HepG2 (cell line): ENCODE data around the gene NHSL1. TPM values are rescaled to one million over a fixed set of nuclear protein-coding genes. Genes with fewer than 3 reads are reported as not detected.

Source experiments
- ASH2L ChIP-seq: fragments of 300-600, 200-600 bp; sonication (generic); IDR thresholded peaks from 2 replicates; pipeline ENCODE4 v1.7.0; 2017; ENCODE audit warnings: low read depth, mild to moderate bottlenecking, moderate library complexity, mixed read lengths, low read length; ENCODE audit not compliant: insufficient read length
- HNRNPK ChIP-seq: fragments of 200-400 bp; formaldehyde crosslinking; IDR thresholded peaks from 2 replicates; pipeline ENCODE4 v1.6.1; 2018; ENCODE audit warnings: low read length, low read depth, moderate library complexity, mild to moderate bottlenecking; ENCODE audit not compliant: poor library complexity, severe bottlenecking
- NFYB ChIP-seq: sonication (generic); formaldehyde crosslinking; IDR thresholded peaks from 2 replicates; pipeline ENCODE4 v1.4.0; 2020; ENCODE audit warnings: missing genetic modification reagents
- NPAS2 ChIP-seq: sonication (generic); formaldehyde crosslinking; IDR thresholded peaks from 2 replicates; pipeline ENCODE4 v1.8.0; 2022; ENCODE audit warnings: mild to moderate bottlenecking, missing genetic modification reagents, borderline replicate concordance
- RBM39 ChIP-seq: fragments of 200-400 bp; formaldehyde crosslinking; IDR thresholded peaks from one replicate; pipeline ENCODE4 v1.6.1; 2018; ENCODE audit warnings: antibody characterized with exemption, mild to moderate bottlenecking, low read depth, low read length; ENCODE audit not compliant: poor library complexity, severe bottlenecking
- TGIF2 ChIP-seq: IDR thresholded peaks from 2 replicates; pipeline ENCODE4 v1.6.1; 2016; ENCODE audit warnings: control low read depth, missing compliant biosample characterization
- ZMYM4 ChIP-seq: sonication (generic); formaldehyde crosslinking; IDR thresholded peaks from 2 replicates; pipeline ENCODE4 v1.8.1; 2023; ENCODE audit warnings: mild to moderate bottlenecking, missing genetic modification reagents
- polyA plus RNA-seq, 8 experiments: library from polyadenylated mRNA; depleted of rRNA in 3 of 8; stranded (reverse) in 7 of 8; unstranded in 1 of 8; fragments of >200 nt; fragmentation: Illumina TruSeq in 4 of 8; extraction: Trizol in 4 of 8; gene quantifications; 2 replicates each; pipeline versions ENCODE4 v1.2.1 to v1.2.3, GENCODE V29; 2011 to 2016; ENCODE audit warnings: low read depth in 4 of 8, missing spikeins in 1 of 8, mixed read lengths in 1 of 8; ENCODE audit not compliant: insufficient read depth in 1 of 8
- total RNA-seq, 5 experiments: library from RNA; depleted of rRNA; stranded (reverse); fragments of >200 nt; fragmentation: Illumina TruSeq; extraction: Trizol; gene quantifications; 2 replicates each; pipeline ENCODE4 v1.2.3, GENCODE V29; 2016; ENCODE audit warnings: low read depth in 1 of 5
- TF ChIP-seq, protein P1 (sequence below): sonication (generic); formaldehyde crosslinking; IDR thresholded peaks from 2 replicates; pipeline ENCODE4 v1.4.0; 2020; ENCODE audit warnings: missing genetic modification reagents, mild to moderate bottlenecking, borderline replicate concordance
- TF ChIP-seq, protein P2 (sequence below): sonication (generic); formaldehyde crosslinking; IDR thresholded peaks from 2 replicates; pipeline ENCODE4 v1.8.1; 2023; ENCODE audit warnings: mild to moderate bottlenecking, missing genetic modification reagents

NHSL1 gene
- total and polyA plus RNA-seq, 2 of the 13 experiments (the other 11 are each of a cell fraction or from before 2014, with no cell fraction given): 24.9 to 53.6 TPM

DNA sequence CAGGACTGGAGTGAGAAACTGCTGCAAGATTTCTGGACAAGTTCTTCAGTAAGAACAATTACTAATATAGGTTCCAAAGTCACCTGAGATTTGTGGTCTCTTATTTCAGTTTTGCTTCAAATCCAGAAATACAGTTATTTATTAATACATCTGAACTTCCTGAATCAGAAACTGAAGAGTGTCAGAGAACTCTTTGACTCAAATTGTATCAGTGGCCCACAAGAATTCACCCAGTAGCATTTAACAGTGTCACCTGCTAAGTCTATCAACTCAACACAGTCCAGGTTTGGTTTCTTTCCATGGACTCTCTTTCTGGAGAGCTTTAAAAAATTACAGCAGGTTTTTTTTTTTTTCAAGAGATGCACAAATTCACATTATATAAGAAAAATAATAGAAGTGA, 18.8 kb upstream of the NHSL1 start (continued):
- TF ChIP-seq, protein P1, sequence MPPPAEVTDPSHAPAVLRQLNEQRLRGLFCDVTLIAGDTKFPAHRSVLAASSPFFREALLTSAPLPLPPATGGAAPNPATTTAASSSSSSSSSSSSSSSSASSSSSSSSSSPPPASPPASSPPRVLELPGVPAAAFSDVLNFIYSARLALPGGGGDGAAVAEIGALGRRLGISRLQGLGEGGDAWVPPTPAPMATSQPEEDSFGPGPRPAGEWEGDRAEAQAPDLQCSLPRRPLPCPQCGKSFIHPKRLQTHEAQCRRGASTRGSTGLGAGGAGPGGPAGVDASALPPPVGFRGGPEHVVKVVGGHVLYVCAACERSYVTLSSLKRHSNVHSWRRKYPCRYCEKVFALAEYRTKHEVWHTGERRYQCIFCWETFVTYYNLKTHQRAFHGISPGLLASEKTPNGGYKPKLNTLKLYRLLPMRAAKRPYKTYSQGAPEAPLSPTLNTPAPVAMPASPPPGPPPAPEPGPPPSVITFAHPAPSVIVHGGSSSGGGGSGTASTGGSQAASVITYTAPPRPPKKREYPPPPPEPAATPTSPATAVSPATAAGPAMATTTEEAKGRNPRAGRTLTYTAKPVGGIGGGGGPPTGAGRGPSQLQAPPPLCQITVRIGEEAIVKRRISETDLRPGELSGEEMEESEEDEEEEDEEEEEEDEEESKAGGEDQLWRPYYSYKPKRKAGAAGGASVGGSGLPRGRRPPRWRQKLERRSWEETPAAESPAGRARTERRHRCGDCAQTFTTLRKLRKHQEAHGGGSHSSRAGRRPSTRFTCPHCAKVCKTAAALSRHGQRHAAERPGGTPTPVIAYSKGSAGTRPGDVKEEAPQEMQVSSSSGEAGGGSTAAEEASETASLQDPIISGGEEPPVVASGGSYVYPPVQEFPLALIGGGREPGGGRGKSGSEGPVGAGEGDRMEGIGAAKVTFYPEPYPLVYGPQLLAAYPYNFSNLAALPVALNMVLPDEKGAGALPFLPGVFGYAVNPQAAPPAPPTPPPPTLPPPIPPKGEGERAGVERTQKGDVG (CRISPR knock-in tag): no peak
- TF ChIP-seq NFYB (CRISPR knock-in tag) (no peak), ASH2L (no peak), RBM39 (no peak), HNRNPK (peak; percentile 45), ZMYM4 (CRISPR knock-in tag) (0 out of 2 replicates have a peak, but pooled peaks have one; percentile 5), TGIF2 (CRISPR knock-in tag) (no peak), NPAS2 (CRISPR knock-in tag) (no peak)
- TF ChIP-seq, protein P2, sequence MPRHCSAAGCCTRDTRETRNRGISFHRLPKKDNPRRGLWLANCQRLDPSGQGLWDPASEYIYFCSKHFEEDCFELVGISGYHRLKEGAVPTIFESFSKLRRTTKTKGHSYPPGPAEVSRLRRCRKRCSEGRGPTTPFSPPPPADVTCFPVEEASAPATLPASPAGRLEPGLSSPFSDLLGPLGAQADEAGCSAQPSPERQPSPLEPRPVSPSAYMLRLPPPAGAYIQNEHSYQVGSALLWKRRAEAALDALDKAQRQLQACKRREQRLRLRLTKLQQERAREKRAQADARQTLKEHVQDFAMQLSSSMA (CRISPR knock-in tag): no peak
